Measurements from ENCODE around the gene PTCSC3.

- TF ChIP-seq, protein P1, sequence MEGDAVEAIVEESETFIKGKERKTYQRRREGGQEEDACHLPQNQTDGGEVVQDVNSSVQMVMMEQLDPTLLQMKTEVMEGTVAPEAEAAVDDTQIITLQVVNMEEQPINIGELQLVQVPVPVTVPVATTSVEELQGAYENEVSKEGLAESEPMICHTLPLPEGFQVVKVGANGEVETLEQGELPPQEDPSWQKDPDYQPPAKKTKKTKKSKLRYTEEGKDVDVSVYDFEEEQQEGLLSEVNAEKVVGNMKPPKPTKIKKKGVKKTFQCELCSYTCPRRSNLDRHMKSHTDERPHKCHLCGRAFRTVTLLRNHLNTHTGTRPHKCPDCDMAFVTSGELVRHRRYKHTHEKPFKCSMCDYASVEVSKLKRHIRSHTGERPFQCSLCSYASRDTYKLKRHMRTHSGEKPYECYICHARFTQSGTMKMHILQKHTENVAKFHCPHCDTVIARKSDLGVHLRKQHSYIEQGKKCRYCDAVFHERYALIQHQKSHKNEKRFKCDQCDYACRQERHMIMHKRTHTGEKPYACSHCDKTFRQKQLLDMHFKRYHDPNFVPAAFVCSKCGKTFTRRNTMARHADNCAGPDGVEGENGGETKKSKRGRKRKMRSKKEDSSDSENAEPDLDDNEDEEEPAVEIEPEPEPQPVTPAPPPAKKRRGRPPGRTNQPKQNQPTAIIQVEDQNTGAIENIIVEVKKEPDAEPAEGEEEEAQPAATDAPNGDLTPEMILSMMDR (IDR thresholded peaks at IDR 0.05) = no peak
- TF ChIP-seq POLR2A (IDR thresholded peaks at IDR 0.05) (no peak), POLR2AphosphoS5 (IDR thresholded peaks at IDR 0.05; ENCODE audit: insufficient read depth in 1 of 2, low read depth in 1 of 2) (no peak)
These were observed 81.6 kb downstream of the PTCSC3 start for GRCh38 chr14:36094963-36095362.
